NCI-H1436 (cell line): ENCODE data around the gene OR2A25.

ENCODE experiments used
- DNase-seq: peaks from one replicate; lab custom pipeline; 2025; lab: John Stamatoyannopoulos, UW

The OR2A25 gene

DNA sequence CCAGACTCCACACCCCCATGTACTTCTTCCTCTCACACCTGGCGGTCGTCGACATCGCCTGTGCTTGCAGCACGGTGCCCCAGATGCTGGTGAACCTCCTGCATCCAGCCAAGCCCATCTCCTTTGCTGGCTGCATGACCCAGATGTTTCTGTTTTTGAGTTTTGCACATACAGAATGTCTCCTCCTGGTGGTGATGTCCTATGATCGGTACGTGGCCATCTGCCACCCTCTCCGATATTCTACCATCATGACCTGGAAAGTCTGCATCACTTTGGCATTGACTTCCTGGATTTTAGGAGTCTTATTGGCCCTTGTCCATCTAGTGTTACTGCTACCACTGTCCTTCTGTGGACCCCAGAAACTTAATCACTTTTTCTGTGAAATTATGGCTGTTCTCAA lies 4.8 kb downstream of the OR2A25 start:
- no peak for DNase-seq

DNA sequence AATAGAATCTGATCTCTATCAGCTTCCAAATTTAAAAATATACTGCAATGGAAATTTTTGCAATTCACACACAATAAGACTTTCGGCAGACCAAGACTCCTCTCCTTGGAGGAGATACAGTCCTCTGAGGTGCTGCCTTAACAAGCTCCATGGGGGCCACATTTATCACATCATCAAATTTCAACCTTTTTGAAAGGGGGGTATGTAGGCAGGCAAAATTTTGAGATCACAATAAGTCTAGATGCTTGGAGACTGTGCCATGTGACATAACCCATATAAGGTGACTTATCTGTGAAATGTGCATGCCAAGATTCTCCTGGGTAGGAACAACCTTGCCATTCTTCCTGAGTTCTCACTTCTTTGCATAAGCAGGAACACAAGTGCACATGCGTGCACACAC lies 16.4 kb downstream of the OR2A25 start, which contains the start of gene OR2A12:
Gene OR2A12 (plus strand): TSS at position 301 of the 400 bp plus-strand sequence. CDS start 8,830 bp downstream, outside the sequence.
- no peak for DNase-seq

DNA sequence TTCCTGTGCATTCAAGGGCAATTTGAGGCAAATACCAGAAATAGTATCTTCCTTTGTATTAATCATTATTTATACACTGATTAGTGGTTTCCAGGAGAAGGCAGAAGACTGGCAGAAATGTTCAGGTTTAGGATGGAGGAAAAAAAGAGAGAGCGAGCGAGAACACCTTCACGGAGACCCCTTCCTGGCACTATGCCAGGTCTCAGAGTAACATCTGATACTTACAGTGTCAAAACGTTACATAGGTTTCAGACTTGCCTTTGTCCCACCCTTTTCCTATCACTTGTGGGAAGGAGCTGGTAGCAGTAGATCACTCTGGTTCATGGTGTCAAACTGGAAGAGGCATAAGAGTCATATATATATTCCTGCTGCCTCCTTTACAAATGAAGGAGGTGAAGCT lies 17.1 kb downstream of the OR2A25 start:
- DNase-seq = no peak

DNA sequence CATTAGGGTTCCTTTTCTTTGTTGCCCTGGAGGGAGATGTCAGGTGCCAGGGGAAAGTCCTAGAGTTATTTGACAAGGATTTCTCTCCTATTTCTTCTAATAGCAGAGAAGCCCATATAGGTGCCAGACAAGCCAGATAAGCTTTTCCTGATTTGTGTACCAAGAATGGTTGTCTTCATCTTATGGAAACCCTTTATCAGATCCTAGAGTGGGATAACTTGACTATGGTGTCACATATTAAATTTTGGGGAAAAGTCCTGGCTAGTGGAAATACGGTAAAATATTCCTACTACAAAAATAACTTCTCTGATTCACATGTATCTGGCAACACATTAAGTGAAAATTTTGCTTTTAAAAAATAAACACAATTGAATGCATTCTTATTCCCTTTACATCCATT lies 17.6 kb downstream of the OR2A25 start:
- no peak for DNase-seq

DNA sequence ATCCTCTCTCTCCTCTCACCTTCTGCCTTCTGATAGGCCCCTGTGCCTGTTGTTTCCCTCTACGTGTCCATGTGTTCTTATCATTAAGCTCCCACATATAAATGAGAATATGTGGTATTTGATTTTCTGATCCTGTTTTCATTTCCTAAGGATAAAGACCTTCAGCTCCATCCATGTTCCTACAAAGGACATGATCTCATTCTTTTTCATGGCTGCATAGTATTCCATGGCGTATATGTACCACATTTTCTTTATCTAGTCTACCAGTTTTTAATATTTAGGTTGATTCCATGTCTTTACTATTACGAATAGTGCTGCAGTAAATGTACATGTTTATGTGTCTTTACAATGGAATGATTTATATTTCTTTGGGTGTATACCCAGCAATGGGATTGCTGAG lies 21.1 kb downstream of the OR2A25 start:
- no peak for DNase-seq

DNA sequence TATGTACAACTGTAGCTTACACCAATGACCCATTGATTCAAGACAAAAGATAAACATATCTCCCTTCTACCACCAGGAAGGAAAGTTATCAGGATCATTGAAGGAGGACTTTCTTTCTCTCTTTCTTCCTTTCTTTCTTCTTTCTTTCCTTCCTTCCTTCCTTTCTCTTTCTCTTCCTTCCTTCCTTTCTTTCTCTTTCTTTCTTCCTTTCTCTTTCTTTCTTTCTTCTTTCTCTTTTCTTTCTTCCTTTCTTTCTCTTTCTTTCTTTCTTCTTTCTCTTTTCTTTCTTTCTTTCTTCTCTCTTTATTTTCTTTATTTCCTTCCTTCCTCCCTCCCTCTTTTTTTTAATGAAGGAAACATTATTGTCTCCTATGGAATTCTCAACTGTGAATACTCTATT lies 29.2 kb downstream of the OR2A25 start:
- no peak for DNase-seq

DNA sequence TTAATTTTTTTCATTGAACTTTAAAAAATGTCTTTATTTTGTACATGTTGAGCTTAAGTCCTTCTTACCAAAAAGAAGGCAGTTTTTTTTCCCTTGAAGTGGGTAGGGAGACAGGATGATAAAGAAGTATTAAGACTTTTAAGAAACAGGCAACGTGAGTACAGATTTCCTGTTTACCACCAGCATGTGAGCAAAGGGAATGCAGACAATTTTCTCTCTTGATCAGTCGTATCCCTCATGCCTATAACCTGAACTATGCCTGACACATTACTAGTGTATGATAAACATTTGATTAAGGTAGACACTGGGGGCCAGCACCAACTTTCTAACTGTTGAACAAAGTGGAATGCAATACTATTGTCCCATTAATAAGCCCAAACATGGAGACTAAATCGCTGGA lies 31.0 kb downstream of the OR2A25 start:
- DNase-seq = no peak

DNA sequence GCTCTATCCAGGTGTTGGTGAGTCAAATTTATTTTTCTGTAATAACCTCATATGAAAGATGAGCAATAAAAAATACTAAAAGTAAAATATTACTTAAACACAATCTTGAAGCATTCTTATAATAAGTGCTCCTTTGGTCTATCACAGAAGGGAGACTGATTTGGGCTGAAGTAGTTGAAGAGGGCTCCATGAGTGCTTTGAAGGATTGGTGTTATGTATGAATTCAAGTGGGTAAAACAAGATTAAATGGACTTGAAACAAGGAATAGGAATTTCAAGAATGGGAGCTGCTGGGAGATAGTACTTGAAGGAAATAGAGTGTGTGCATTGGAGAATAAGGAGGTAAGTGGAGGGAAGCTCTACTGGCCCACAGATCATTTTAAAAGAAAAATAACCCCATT lies 32.4 kb downstream of the OR2A25 start:
- no peak for DNase-seq

DNA sequence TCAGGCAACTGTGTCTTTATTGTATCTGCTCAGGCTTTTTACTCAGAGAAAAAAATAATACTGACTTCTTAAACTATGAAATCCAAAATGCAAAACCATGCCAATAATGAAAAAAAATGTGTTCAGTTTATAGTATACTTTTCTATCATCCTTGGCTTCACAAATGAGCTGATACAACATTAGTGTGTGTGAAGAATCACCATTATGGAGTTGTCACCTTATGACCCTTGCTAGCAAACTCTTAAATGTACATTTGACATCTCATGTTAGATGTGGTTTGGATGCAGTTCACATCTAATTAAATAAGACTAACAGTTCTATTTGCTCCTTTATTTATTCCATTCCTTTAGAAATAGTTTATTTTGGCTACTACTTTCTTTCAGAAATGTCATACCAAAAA lies 35.6 kb downstream of the OR2A25 start:
- no peak for DNase-seq

DNA sequence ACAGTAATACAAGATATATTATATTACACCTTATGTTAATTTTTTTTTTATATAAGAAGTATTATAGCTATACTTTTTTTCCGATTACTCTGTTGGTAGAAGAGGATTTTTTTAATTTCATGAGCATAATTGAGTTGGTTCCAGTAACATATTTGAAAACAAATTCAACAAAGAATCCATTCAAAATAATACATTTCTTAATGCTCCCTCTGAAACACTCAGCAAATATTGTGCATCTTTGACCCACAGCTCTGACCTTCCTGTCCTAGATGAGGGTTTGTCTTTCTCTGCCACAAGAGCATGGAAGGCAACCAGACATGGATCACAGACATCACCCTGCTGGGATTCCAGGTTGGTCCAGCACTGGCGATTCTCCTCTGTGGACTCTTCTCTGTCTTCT lies 39.7 kb downstream of the OR2A25 start, which contains the start of gene OR2A2:
Gene OR2A2 (plus strand): TSS at position 301 of the 400 bp plus-strand sequence. CDS start 0 bp downstream, at position 301.
- DNase-seq = no peak

DNA sequence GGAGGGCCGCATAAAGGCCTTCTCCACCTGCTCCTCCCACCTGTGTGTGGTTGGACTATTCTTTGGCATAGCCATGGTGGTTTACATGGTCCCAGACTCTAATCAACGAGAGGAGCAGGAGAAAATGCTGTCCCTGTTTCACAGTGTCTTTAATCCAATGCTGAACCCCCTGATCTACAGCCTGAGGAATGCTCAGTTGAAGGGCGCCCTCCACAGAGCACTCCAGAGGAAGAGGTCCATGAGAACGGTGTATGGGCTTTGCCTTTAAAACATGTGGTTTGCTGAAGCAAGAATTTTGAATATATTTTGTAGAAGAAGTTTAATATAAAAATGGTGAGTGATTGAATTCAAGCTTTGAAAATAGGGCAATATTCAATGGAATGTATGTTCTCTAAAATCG lies 40.7 kb downstream of the OR2A25 start:
- no peak for DNase-seq

DNA sequence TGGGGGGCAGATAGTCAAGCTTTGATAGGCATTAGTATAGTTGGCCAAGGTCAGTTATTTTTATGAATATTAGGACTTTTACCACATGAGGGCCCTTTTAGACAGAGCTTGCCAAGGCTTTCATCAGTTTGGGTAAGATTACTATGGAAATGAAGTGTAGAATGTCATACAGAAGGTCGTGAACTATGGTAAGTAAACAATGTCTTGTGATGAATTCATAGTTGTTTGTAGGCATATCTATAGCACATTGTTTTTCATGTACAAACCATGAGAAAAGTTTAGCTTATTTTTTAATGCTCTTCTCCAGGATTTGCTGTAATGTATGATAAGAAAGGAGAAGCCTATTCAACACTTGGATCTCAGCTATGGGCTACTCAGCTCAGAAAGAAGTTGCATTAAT lies 44.0 kb downstream of the OR2A25 start:
- DNase-seq = no peak

DNA sequence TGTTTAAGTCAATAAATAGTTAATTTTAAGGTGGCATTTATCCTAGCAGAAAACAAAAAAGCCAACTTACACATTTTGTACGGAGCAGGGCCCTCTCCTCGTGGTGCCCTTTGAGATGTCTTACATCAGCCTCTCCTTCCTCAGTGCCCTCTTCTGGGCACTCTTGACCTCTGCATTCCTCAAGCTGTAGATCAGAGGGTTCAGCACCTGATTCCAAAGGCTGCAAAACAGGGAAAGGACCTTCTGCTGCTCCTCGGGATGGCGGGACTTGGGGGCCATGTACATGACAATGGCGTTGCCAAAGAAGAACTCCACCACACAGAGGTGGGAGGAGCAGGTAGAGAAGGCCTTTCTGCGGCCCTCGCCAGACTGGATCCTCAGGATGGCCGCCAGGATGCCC lies 48.7 kb downstream of the OR2A25 start:
- DNase-seq = no peak

DNA sequence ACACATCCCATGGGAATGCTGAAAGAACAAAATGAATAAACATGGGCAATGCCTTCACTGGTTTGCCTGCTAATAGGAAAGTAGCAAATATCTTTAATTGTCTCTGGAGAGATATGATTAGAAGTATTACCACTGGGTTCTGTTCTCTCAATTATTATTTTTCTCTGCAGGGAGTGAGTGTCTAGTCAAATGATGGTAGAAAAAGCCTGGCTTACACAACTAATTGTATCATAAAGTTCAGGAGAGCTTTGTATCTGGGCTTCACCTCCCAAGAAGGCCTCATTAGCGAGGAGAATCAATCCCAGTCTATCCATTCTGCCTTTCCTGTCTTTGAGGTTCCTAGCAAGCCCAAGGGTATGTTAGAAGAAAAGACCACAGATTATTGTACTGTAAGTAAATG lies 53.3 kb downstream of the OR2A25 start, which contains the start of gene OR2A14:
Gene OR2A14 (plus strand): TSS at position 301 of the 400 bp plus-strand sequence. CDS start 5,937 bp downstream, outside the sequence.
- no peak for DNase-seq
